GM10266 (cell line): ENCODE results near the gene GSX1.

Experiments used
- DNase-seq: peaks from one replicate; pipeline ENCODE4 v3.0.0; 2012; ENCODE audit errors: extremely low spot score
- CTCF ChIP-seq: IDR thresholded peaks from 2 replicates; pipeline ENCODE4 v1.5.1; 2012; ENCODE audit warnings: mild to moderate bottlenecking, low read depth; ENCODE audit not compliant: control insufficient read depth, insufficient read depth; ENCODE audit errors: missing control alignments

The GSX1 gene

GRCh38 chr13:27822258-27822872 is 30.1 kb downstream of the GSX1 start:
- TF ChIP-seq CTCF, result no peak
- no peak for DNase-seq

GRCh38 chr13:27822873-27823311 is 30.6 kb downstream of the GSX1 start:
- TF ChIP-seq CTCF, result no peak
- no peak for DNase-seq

- TF ChIP-seq CTCF, result no peak
These were observed 31.8 kb downstream of the GSX1 start for GRCh38 chr13:27824121-27824520.

GRCh38 chr13:27825072-27825471 is 32.8 kb downstream of the GSX1 start:
- no peak for DNase-seq

More at GRCh38 chr13:27824121-27824520, 31.8 kb downstream of the GSX1 start:
- no peak for DNase-seq

GRCh38 chr13:27826379-27827353 is 34.4 kb downstream of the GSX1 start:
- DNase-seq, result peak; percentile 84
- TF ChIP-seq CTCF, result peak; percentile 94

More at GRCh38 chr13:27825072-27825471, 32.8 kb downstream of the GSX1 start:
- TF ChIP-seq CTCF, result no peak

- DNase-seq, result no peak
- TF ChIP-seq CTCF, result no peak
These were observed 35.4 kb downstream of the GSX1 start for GRCh38 chr13:27827646-27828045.
